ENCODE results near the gene AOPEP. TPM values are rescaled to one million over a fixed set of nuclear protein-coding genes. Genes with fewer than 3 reads are reported as not detected.

The AOPEP gene
- total and polyA plus RNA-seq, 2 of the 13 experiments (the other 11 are each of a cell fraction or from before 2014, with no cell fraction given), result 22.2 to 41.6 TPM

DNA sequence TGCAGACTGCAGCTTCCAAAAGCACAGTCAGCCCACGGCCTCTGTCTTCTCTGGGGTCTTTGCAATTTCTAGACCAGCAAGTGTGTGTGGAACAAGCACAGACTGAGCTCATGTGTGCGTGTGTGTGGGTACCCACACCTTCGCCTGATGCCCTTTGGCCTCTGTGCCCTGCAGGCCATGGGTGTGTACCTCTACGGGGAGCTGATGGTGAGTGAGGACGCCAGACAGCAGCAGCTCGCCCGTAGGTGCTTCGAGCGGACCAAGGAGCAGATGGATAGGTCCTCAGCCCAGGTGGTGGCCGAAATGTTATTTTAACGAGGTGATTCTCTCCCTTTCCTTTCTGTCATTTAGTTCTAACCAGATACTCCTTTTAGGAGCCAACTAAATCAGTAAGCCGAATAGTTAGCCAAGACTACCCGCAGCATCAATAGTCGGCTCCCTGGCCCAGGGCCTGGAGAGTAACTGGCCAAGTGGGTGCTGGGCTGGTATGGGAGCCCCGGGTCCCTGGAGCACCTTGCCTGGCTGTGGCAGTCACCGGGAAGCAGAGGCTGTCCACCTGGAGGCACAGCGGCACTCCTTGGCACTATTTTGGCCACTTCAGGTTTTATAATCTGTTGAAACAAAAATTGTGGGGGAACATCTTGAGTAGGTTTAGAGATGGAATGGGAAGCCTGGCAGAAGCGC lies 356.0 kb downstream of the AOPEP start:
- H3K27me3 ChIP-seq (ENCODE audit: control insufficient read depth in 1 of 2, insufficient read depth in 2 of 2, low read length in 2 of 2), result no peaks in the 10 kb centered on the region; a peak in 1 of 5 replicates
- intact Hi-C loops (cut with micrococcal nuclease; ENCODE audit: unreplicated experiment) (no loop called here), in situ Hi-C loops (cut with HindIII; ENCODE audit: extremely low pct_ligation_motif_present, low pct_unique_long_range_greater_than_20kb) (no loop called here)
- DNase-seq (ENCODE audit: low spot score), result no peak
- H3K27ac ChIP-seq (ENCODE audit: extremely low read length, insufficient read depth, low read length), result no peak overlapping the region
- peaks cover 46 to 90% of the 10 kb centered on the region in 2 experiments for H3K36me3 ChIP-seq (replicated peaks in 1 of 2; ENCODE audit: control insufficient read depth in 1 of 2, insufficient read depth in 2 of 2, low read length in 2 of 2)
- TF ChIP-seq, protein P1, sequence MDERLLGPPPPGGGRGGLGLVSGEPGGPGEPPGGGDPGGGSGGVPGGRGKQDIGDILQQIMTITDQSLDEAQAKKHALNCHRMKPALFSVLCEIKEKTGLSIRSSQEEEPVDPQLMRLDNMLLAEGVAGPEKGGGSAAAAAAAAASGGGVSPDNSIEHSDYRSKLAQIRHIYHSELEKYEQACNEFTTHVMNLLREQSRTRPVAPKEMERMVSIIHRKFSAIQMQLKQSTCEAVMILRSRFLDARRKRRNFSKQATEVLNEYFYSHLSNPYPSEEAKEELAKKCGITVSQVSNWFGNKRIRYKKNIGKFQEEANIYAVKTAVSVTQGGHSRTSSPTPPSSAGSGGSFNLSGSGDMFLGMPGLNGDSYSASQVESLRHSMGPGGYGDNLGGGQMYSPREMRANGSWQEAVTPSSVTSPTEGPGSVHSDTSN (CRISPR knock-in tag; IDR thresholded peaks at IDR 0.05), result no peak
- TF ChIP-seq, protein P2, sequence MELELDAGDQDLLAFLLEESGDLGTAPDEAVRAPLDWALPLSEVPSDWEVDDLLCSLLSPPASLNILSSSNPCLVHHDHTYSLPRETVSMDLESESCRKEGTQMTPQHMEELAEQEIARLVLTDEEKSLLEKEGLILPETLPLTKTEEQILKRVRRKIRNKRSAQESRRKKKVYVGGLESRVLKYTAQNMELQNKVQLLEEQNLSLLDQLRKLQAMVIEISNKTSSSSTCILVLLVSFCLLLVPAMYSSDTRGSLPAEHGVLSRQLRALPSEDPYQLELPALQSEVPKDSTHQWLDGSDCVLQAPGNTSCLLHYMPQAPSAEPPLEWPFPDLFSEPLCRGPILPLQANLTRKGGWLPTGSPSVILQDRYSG (CRISPR knock-in tag; IDR thresholded peaks at IDR 0.05), result no peak
- no peak for TF ChIP-seq ATM (IDR thresholded peaks at IDR 0.05; ENCODE audit: borderline replicate concordance)
- TF ChIP-seq, protein P3, sequence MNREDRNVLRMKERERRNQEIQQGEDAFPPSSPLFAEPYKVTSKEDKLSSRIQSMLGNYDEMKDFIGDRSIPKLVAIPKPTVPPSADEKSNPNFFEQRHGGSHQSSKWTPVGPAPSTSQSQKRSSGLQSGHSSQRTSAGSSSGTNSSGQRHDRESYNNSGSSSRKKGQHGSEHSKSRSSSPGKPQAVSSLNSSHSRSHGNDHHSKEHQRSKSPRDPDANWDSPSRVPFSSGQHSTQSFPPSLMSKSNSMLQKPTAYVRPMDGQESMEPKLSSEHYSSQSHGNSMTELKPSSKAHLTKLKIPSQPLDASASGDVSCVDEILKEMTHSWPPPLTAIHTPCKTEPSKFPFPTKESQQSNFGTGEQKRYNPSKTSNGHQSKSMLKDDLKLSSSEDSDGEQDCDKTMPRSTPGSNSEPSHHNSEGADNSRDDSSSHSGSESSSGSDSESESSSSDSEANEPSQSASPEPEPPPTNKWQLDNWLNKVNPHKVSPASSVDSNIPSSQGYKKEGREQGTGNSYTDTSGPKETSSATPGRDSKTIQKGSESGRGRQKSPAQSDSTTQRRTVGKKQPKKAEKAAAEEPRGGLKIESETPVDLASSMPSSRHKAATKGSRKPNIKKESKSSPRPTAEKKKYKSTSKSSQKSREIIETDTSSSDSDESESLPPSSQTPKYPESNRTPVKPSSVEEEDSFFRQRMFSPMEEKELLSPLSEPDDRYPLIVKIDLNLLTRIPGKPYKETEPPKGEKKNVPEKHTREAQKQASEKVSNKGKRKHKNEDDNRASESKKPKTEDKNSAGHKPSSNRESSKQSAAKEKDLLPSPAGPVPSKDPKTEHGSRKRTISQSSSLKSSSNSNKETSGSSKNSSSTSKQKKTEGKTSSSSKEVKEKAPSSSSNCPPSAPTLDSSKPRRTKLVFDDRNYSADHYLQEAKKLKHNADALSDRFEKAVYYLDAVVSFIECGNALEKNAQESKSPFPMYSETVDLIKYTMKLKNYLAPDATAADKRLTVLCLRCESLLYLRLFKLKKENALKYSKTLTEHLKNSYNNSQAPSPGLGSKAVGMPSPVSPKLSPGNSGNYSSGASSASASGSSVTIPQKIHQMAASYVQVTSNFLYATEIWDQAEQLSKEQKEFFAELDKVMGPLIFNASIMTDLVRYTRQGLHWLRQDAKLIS (CRISPR knock-in tag; IDR thresholded peaks at IDR 0.05), result no peak
- H4K20me1 ChIP-seq (ENCODE audit: insufficient read depth, low read length), result peaks cover 39% of the 10 kb centered on the region
- H3K79me2 ChIP-seq (ENCODE audit: insufficient read depth, low read length), result peaks cover 18% of the 10 kb centered on the region
- ChIA-PET CTCF (ENCODE audit: low intra/inter-chr PET ratio, low total read pairs) (no interaction called here), POLR2A (no interaction called here)
- FAIRE-seq, result no peak
- ATAC-seq, result no peak
- no peak overlapping the region for H3K4me2 ChIP-seq (ENCODE audit: low read depth, low read length)
- H2AFZ ChIP-seq (ENCODE audit: low read length), result no peak overlapping the region
- H3K4me3 ChIP-seq (replicated peaks in 1 of 3; ENCODE audit: insufficient read depth in 1 of 3, low read depth in 2 of 3, low read length in 3 of 3), result no peak overlapping the region
- no peaks in the 10 kb centered on the region for H3K4me1 ChIP-seq (ENCODE audit: insufficient read depth, low read length)
- no peak overlapping the region for H3K9ac ChIP-seq (ENCODE audit: insufficient read depth, low read depth, low read length)
- BruUV-seq (replicated peaks), result no TSS peak
- 97% methylated on average over 14 of the region's 18 CpGs for WGBS (ENCODE audit: low lambda C conversion rate)
- no peaks in the 10 kb centered on the region for H3K9me3 ChIP-seq (ENCODE audit: low read length)
